HEK293 (cell line): ENCODE data around the gene PMVK.

ENCODE experiments used
- CTCF ChIP-seq: fragments of 450-650 bp; formaldehyde crosslinking; IDR thresholded peaks from 2 replicates; pipeline ENCODE4 v1.5.1; 2016; ENCODE audit warnings: missing biosample characterization, missing genetic modification characterization
- KLF16 ChIP-seq: fragments of 450-650 bp; formaldehyde crosslinking; IDR thresholded peaks from 2 replicates; pipeline ENCODE4 v1.5.1; 2017; ENCODE audit warnings: missing biosample characterization, missing genetic modification characterization
- YY1 ChIP-seq: fragments of 450-650 bp; formaldehyde crosslinking; IDR thresholded peaks from 2 replicates; pipeline ENCODE4 v1.5.1; 2018; ENCODE audit warnings: missing biosample characterization, missing genetic modification characterization
- ZBTB11 ChIP-seq: fragments of 450-650 bp; formaldehyde crosslinking; conservative IDR thresholded peaks from 2 replicates; pipeline ENCODE4 v1.5.1; 2016; ENCODE audit warnings: low read depth, missing biosample characterization, missing genetic modification characterization
- ZBTB17 ChIP-seq: fragments of 450-650 bp; formaldehyde crosslinking; IDR thresholded peaks from 2 replicates; pipeline ENCODE4 v1.5.1; 2016; ENCODE audit warnings: missing biosample characterization, missing genetic modification characterization
- ZNF146 ChIP-seq: fragments of 450-650 bp; formaldehyde crosslinking; IDR thresholded peaks from 2 replicates; pipeline ENCODE4 v1.5.1; 2016; ENCODE audit warnings: missing biosample characterization, missing genetic modification characterization
- ZNF777 ChIP-seq: fragments of 450-650 bp; formaldehyde crosslinking; IDR thresholded peaks from 2 replicates; pipeline ENCODE4 v1.5.1; 2017; ENCODE audit warnings: missing biosample characterization, missing genetic modification characterization, borderline replicate concordance

GRCh38 chr1:154952664-154953063, 16.1 kb upstream of the PMVK start:
- TF ChIP-seq KLF16 (tag by site-specific recombination) (no peak), ZBTB17 (tag by site-specific recombination) (no peak), CTCF (tag by site-specific recombination) (no peak), ZNF146 (tag by site-specific recombination) (no peak), YY1 (tag by site-specific recombination) (no peak), ZNF777 (tag by site-specific recombination) (no peak), ZBTB11 (no peak)
